WTC11 (cell line): Measurements from ENCODE around the gene ZFAND3. TPM values are rescaled to one million over a fixed set of nuclear protein-coding genes. Genes with fewer than 3 reads are reported as not detected.
"Not testable (repeated sequence)": the region's sequence is repeated elsewhere in the genome, so short reads cannot be mapped to it uniquely, and the experiment has no call there.

Experiments
- ATAC-seq: fragments of 200-7000 bp; cut with Tn5 transposase; 2 replicates; pipeline ENCODE4 v1.10.0; 2021; ENCODE audit warnings: mild to moderate bottlenecking, moderate library complexity
- CTCF ChIA-PET: fragments of 300-600 bp; sonication (Branson Sonifier 250); formaldehyde crosslinking; loops from one replicate; lab custom pipeline; 2021; ENCODE audit warnings: antibody characterized with exemption; lab: Charles Lee
- POLR2A ChIA-PET: fragments of 350-600 bp; sonication (Branson Sonifier 250); formaldehyde crosslinking; loops from one replicate; lab custom pipeline; 2021; ENCODE audit warnings: antibody characterized with exemption; lab: Charles Lee
- DNase-seq: peaks from one replicate; pipeline ENCODE4 v3.0.0; 2021; ENCODE audit warnings: low spot score
- H3K27ac Mint-ChIP-seq: 2 replicates; pipeline ENCODE4 v1.8.0; 2021; ENCODE audit warnings: mixed read lengths
- H3K27me3 Mint-ChIP-seq: 2 replicates; pipeline ENCODE4 v1.8.0; 2021; ENCODE audit warnings: low read depth, mild to moderate bottlenecking, moderate library complexity, mixed read lengths
- H3K36me3 Mint-ChIP-seq: 2 replicates; pipeline ENCODE4 v1.8.0; 2021; ENCODE audit warnings: mixed read lengths
- H3K4me1 Mint-ChIP-seq: 2 replicates; pipeline ENCODE4 v1.8.0; 2022; ENCODE audit warnings: mixed read lengths
- H3K4me3 Mint-ChIP-seq: 2 replicates; pipeline ENCODE4 v1.8.0; 2021; ENCODE audit warnings: mild to moderate bottlenecking, moderate library complexity, mixed read lengths
- H3K9me3 Mint-ChIP-seq: 2 replicates; pipeline ENCODE4 v1.8.0; 2021; ENCODE audit warnings: mixed read lengths
- AFF4 ChIP-seq: sonication (generic); formaldehyde crosslinking; IDR thresholded peaks from 2 replicates; pipeline ENCODE4 v1.8.1; 2023; ENCODE audit warnings: mild to moderate bottlenecking, missing genetic modification reagents, borderline replicate concordance
- EMX1 ChIP-seq: fragments of 250-450 bp; sonication (Bioruptor Pico); IDR thresholded peaks from 2 replicates; pipeline ENCODE4 v1.8.0; 2021; ENCODE audit warnings: mild to moderate bottlenecking
- ESRRA ChIP-seq: sonication (generic); formaldehyde crosslinking; IDR thresholded peaks from 2 replicates; pipeline ENCODE4 v1.8.1; 2022; ENCODE audit warnings: mild to moderate bottlenecking, missing genetic modification reagents, borderline replicate concordance
- ETV6 ChIP-seq: sonication (generic); formaldehyde crosslinking; IDR thresholded peaks from 2 replicates; pipeline ENCODE4 v1.8.1; 2022; ENCODE audit warnings: mild to moderate bottlenecking, missing genetic modification reagents
- IRF1 ChIP-seq: sonication (generic); formaldehyde crosslinking; IDR thresholded peaks from 2 replicates; pipeline ENCODE4 v1.8.0; 2023; ENCODE audit warnings: missing genetic modification reagents
- IRF2 ChIP-seq: sonication (generic); formaldehyde crosslinking; IDR thresholded peaks from 2 replicates; pipeline ENCODE4 v1.8.0; 2022; ENCODE audit warnings: low read depth, missing genetic modification reagents, borderline replicate concordance
- NFYB ChIP-seq: sonication (generic); formaldehyde crosslinking; conservative IDR thresholded peaks from 2 replicates; pipeline ENCODE4 v1.8.0; 2022; ENCODE audit warnings: low read depth, missing genetic modification reagents
- PREB ChIP-seq: sonication (generic); formaldehyde crosslinking; IDR thresholded peaks from 2 replicates; pipeline ENCODE4 v1.8.1; 2022; ENCODE audit warnings: mild to moderate bottlenecking, missing genetic modification reagents, moderate library complexity, borderline replicate concordance
- SMAD4 ChIP-seq: sonication (generic); formaldehyde crosslinking; IDR thresholded peaks from 2 replicates; pipeline ENCODE4 v1.8.0; 2022; ENCODE audit warnings: mild to moderate bottlenecking, missing genetic modification reagents
- TEAD1 ChIP-seq: sonication (generic); formaldehyde crosslinking; IDR thresholded peaks from 2 replicates; pipeline ENCODE4 v1.8.0; 2022; ENCODE audit warnings: mild to moderate bottlenecking, missing genetic modification reagents
- ZNF281 ChIP-seq: sonication (generic); formaldehyde crosslinking; IDR thresholded peaks from 2 replicates; pipeline ENCODE4 v1.8.0; 2023; ENCODE audit warnings: mild to moderate bottlenecking, missing genetic modification reagents
- ZNF317 ChIP-seq: sonication (generic); formaldehyde crosslinking; IDR thresholded peaks from 2 replicates; pipeline ENCODE4 v1.8.1; 2023; ENCODE audit warnings: low read depth, mild to moderate bottlenecking, moderate library complexity, missing genetic modification reagents, borderline replicate concordance
- ZNF512 ChIP-seq: sonication (generic); formaldehyde crosslinking; IDR thresholded peaks from 2 replicates; pipeline ENCODE4 v1.8.1; 2022; ENCODE audit warnings: missing genetic modification reagents, borderline replicate concordance
- total RNA-seq: library from RNA; stranded (reverse); gene quantifications from 3 replicates; pipeline ENCODE4 v1.2.3, GENCODE V29; 2021
- TF ChIP-seq, protein P1 (sequence below): sonication (generic); formaldehyde crosslinking; IDR thresholded peaks from 2 replicates; pipeline ENCODE4 v1.8.1; 2023; ENCODE audit warnings: mild to moderate bottlenecking, missing genetic modification reagents, moderate library complexity
- TF ChIP-seq, protein P2 (sequence below): sonication (generic); formaldehyde crosslinking; IDR thresholded peaks from 2 replicates; pipeline ENCODE4 v1.8.1; 2023; ENCODE audit warnings: mild to moderate bottlenecking, missing genetic modification reagents, moderate library complexity
- TF ChIP-seq, protein P3 (sequence below): fragments of 250-450 bp; sonication (Bioruptor Pico); IDR thresholded peaks from 2 replicates; pipeline ENCODE4 v1.9.0; 2021; ENCODE audit warnings: mild to moderate bottlenecking

The ZFAND3 gene
- total RNA-seq, 1 experiment from 2014 or later = 50.3 TPM

GRCh38 chr6:38047562-38047961, 228.0 kb downstream of the ZFAND3 start (continued):
- TF ChIP-seq, protein P1, sequence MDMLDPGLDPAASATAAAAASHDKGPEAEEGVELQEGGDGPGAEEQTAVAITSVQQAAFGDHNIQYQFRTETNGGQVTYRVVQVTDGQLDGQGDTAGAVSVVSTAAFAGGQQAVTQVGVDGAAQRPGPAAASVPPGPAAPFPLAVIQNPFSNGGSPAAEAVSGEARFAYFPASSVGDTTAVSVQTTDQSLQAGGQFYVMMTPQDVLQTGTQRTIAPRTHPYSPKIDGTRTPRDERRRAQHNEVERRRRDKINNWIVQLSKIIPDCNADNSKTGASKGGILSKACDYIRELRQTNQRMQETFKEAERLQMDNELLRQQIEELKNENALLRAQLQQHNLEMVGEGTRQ (CRISPR knock-in tag) = no peak
- TF ChIP-seq NFYB (CRISPR knock-in tag) (no peak), ESRRA (CRISPR knock-in tag) (no peak)

DNA sequence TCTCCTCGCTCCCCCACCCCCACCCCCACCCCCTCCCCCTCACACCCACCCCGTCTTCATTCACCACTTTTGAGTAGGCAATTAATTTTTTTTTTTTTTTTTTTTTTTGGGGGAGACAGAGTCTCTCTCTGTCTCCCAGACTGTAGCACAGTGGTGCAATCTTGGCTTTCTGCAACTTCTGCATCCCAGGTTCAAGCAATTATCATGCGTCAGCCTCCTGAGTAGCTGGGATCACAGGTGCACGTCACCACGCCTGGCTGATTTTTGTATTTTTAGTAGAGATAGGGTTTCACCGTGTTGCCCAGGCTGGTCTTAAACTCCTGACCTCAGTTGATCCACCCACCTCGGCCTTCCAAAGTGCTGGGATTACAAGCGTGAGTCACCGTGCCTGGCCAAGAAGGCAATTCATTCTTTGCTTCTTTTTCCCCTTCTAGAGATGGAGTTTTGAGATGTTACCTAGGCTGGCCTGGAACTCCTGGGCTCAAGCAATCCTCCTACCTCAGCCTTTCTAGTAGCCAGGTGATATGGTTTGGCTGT, 230.4 kb downstream of the ZFAND3 start:
- H3K27me3 Mint-ChIP-seq, H3K27ac Mint-ChIP-seq, ATAC-seq, H3K36me3 Mint-ChIP-seq, H3K4me3 Mint-ChIP-seq, POLR2A ChIA-PET, CTCF ChIA-PET, DNase-seq: not testable (repeated sequence)
- Mint-ChIP-seq H3K4me1 (peaks cover 28% of the 10 kb centered on the region), H3K9me3 (peaks cover 10% of the 10 kb centered on the region)

- DNase-seq (no peak), ATAC-seq (no peak)
- Mint-ChIP-seq H3K9me3 (peaks cover 10% of the 10 kb centered on the region), H3K27ac (no peak overlapping the region), H3K27me3 (no peaks in the 10 kb centered on the region), H3K4me3 (no peak overlapping the region), H3K4me1 (peaks cover 46% of the 10 kb centered on the region), H3K36me3 (no peaks in the 10 kb centered on the region)
- ChIA-PET POLR2A (no interaction called here), CTCF (no interaction called here)
- TF ChIP-seq, protein P2, sequence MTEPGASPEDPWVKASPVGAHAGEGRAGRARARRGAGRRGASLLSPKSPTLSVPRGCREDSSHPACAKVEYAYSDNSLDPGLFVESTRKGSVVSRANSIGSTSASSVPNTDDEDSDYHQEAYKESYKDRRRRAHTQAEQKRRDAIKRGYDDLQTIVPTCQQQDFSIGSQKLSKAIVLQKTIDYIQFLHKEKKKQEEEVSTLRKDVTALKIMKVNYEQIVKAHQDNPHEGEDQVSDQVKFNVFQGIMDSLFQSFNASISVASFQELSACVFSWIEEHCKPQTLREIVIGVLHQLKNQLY (CRISPR knock-in tag) = no peak
- no peak for TF ChIP-seq IRF1 (CRISPR knock-in tag)
- TF ChIP-seq SMAD4 = no peak
- TF ChIP-seq ZNF281 (CRISPR knock-in tag) = no peak
- TF ChIP-seq IRF2 (CRISPR knock-in tag) = no peak
- TF ChIP-seq, protein P3, sequence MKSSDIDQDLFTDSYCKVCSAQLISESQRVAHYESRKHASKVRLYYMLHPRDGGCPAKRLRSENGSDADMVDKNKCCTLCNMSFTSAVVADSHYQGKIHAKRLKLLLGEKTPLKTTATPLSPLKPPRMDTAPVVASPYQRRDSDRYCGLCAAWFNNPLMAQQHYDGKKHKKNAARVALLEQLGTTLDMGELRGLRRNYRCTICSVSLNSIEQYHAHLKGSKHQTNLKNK = no peak
- TF ChIP-seq ETV6 (CRISPR knock-in tag) = no peak
- no peak for TF ChIP-seq TEAD1 (CRISPR knock-in tag)
- no peak for TF ChIP-seq ZNF317 (CRISPR knock-in tag)
- TF ChIP-seq PREB (CRISPR knock-in tag) = no peak
- no peak for TF ChIP-seq AFF4 (CRISPR knock-in tag)
- TF ChIP-seq ZNF512 = no peak
- TF ChIP-seq EMX1 (CRISPR knock-in tag) = no peak
These were observed 232.4 kb downstream of the ZFAND3 start for GRCh38 chr6:38051819-38052434.
